Activated CD8-positive, alpha-beta memory T cell treated with anti-CD3 and anti-CD28 coated beads, Interleukin-2, amount 50 U/mL, for 1 hour (primary cell): Measurements from ENCODE around the gene CTAG2.
"Not testable (repeated sequence)": the region's sequence is repeated elsewhere in the genome, so short reads cannot be mapped to it uniquely, and the experiment has no call there.

Experiments
- DNase-seq: peaks from one replicate; pipeline ENCODE4 v3.0.0-alpha.2; 2020; ENCODE audit errors: extremely low read depth

The CTAG2 gene

DNA sequence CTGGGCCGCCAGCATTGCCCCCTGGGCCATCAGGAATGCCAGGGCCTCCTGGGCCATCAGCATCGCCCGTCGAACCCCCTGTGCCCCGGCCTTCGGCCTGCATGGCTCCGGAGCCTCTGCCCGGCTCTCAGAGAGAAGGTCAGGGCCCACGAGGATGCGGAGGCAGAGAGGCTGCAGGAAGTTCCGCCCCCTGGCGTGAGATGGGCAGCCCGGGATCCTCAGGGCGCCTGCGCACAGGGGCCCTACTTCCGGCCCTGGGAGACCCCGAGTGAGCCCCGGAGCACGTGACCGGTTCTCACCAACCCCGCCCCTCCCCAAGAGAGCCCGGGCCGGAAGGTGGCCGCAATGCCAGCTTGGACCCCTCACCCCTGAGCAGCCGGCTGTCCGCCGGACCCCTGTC lies at the start of gene CTAG2:
TSS of gene CTAG2 (minus strand) at position 167 of the 400 bp plus-strand sequence. CDS start at position 103, 64 bp downstream.
- DNase-seq: not testable (repeated sequence)

DNA sequence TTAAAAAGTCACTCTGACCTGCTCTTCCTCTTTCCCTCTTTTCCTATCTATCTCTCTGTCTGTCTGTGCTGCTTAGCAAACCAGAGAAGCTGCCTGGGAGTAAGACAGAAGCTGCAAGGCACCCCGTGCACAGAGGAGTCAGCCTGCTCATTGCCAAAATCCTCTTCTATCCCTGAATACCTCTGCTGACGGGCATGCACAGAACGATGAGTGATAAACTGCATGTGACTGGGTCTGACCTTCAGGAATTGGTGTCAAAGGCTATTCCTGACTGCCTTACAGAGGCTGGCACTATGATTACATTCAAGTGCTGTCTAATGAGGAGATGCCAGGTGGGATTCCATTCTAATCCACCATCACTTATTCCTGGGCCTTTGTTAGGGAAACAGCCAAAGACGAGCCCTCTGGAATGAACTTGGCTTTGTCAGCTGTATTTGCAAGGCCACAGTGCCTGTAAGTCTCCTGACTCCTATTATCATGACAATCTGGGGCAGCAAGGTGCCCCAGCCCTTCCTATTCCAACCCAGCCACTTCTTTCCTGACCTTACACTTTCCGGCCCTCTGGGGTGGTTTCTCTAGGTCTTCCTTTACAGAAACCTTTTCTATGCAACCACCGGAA lies 45.4 kb upstream of the CTAG2 start:
- no peak for DNase-seq

DNA sequence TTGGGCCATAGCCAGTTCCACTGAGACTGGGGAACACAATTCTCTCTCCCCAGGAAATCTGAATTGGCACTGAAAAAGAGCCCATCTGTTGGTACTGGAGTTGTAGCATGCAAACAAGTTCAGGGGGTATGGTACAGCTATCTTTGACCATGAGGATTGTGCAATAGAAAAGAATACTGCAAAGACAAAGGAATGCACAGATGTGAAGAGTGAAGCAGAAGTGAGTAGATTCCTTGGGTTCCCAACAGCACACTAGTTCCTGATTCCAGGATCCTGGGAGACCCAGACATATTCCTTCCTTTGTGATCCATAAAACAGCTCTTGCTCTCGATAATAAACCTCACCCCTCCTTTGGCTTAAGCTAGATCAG lies 43.3 kb upstream of the CTAG2 start:
- DNase-seq: no peak

DNA sequence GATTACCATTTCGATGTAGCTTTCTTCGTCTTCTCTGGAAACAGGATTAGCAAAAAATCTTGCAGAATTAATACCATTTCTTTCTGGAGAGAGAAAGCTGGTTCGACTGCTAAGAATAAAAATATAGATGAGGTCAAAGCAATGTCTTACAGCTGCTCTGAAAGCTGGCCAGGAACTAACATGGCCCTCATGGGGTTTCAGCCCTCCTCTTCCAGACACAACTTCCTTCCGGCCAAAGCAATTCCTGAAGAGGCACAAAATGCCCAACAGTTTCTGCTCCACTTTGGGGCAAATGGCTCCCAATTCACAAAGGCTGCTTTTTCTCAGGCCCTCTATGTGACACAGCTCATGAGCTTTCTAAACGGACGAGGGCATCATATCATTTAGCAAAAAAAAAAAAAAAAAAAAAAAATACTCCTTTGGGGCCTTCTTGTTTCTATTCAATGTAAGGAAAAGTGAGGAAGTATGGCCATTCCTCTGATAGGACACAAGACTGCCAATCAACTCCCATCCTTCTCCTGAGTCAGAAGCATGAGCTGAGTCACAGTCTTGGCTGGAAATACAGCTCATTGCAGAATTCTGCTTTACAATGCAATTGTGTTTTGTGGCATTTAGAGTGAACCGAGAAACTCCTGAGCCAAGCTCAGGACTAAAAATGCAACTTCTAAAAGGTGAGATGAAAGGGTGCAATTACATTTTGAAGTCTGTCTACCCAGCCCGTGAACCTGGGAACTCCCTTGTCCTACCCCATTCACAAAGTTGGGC lies 42.7 kb upstream of the CTAG2 start:
- DNase-seq: no peak

DNA sequence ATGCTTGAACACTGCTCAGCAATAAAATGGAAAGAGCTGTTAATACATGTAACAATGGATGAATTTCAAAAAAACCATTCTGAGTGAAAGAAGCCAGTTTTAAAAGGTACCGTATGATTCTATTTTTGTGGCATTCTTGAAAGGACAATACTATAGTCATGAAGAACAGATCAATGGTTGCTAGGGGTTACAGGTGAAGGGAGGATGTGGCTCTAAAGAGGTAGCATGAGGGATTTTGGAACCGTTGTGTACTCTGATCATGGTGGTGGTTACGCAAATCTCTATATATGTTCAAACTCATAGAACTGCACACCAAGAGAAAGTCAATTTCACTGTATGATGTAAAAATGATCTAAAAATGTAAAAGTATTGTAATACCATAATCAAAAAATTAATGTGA lies 40.0 kb upstream of the CTAG2 start:
- DNase-seq: no peak

DNA sequence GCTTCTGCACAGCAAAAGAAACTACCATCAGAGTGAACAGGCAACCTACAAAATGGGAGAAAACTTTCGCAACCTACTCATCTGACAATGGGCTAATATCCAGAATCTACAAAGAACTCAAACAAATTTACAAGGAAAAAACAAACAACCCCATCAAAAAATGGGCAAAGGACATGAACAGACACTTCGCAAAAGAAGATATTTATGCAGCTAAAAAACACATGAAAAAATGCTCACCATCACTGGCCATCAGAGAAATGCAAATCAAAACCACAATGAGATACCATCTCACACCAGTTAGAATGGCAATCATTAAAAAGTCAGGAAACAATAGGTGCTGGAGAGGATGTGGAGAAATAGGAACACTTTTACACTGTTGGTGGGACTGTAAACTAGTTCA lies 37.1 kb upstream of the CTAG2 start:
- DNase-seq: not testable (repeated sequence)

DNA sequence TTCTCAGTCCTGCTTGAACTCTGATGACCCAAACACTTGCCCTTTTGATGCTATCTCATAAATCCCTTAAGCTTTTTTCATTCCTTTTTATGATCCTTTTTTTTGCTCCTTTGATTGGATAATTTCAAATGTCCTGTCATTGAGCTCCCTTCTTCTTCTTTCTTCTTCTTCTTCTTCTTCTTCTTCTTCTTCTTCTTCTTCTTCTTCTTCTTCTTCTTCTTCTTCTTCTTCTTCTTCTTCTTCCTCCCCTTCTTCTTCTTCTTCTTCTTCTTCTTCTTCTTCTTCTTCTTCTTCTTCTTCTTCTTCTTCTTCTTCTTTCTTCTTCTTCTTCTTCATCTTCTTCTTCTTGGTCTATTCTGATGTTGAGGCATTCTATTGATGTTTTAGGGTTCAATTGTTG lies 18.7 kb upstream of the CTAG2 start:
- DNase-seq: not testable (repeated sequence)

DNA sequence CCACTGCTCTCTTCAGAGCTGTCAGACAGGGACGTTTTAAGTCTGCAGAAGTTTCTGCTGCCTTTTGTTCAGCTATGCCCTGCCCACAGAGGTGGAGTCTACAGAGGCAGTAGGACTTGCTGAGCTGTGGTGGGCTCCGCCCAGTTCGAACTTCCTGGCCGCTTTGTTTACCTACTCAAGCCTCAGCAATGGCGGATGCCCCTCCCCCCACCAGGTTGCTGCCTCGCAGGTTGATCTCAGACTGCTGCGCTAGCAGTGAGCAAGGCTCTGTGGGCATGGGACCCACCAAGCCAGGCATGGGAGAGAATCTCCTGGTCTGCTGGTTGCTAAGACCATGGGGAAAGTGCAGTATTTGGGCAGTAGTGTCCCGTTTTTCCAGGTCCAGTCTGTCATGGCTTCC lies 17.5 kb upstream of the CTAG2 start:
- not testable (repeated sequence) for DNase-seq

DNA sequence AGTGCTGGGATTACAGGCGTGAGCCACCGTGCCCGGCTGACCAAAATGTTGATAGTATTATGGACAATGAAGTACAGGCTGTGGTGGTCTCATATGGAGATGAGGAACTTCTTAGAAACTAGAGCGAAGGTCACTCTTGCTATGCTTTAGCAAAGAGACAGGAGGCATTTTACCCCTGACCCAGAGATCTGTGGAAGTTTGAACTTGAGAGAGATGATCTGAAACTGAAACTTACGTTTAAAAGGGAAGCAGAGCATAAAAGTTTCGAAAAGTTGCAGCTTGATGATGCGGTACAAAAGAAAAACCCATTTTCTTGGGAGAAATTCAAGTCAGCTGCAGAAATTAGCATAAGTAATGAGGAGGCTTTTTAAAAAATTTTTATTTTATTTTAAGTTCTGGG lies 8.5 kb upstream of the CTAG2 start:
- DNase-seq: no peak

DNA sequence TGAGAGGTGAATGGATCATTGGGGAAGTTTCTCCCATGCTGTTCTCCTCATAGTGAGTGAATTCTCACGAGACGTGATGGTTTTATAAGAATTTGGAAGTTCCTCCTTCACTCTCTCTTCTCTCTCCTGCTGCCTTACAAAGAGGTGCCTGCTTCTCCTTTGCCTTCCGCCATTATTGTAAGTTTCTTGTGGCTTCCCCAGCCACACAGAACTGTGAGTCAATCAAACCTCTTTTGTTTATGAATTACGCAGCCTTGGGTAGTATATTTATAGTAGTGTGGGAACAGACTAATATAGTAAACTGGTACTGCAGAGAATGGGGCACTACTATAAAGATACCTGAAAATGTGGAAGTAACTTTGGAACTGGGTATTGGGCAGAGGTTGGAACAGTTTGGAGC lies 7.8 kb upstream of the CTAG2 start:
- no peak for DNase-seq

DNA sequence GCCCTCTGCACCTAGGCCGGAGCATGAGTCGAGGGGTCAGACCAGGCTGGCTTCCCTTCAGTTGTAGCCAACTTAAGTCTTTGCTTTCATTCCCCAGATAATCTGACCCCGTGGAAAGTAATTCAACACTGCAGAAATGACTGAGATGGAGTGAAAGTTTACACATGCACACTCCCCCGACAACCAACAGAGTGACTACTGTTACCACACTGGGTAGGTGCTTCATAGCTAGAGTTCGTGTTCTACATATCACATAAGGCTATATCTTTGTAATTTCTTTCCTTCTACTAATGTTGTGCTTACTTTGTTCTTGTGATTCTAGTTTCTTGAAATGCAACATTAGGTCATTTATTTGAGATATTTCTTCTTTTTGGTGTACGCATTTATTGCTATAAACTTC lies 7.2 kb upstream of the CTAG2 start:
- DNase-seq: no peak

DNA sequence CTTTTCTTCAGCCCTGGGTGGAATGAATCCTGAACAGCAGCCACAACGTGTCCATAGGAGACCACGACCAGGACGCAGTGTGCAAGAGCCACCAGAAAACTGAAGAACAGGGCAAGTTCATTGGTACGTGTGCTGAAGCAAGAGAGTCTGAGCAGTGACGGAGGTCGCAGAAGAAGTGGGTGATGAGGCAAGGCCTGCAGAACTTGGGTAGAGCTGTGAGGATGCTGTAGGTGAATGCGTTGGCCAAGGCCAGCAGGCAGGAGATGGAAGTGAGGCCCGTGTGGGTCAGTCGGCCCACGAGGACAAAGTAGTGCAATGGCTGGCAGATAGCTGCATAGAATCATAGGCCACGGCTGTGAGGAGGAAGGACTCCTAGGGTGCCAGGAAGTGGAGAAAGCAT lies 5.6 kb upstream of the CTAG2 start:
- DNase-seq: no peak

DNA sequence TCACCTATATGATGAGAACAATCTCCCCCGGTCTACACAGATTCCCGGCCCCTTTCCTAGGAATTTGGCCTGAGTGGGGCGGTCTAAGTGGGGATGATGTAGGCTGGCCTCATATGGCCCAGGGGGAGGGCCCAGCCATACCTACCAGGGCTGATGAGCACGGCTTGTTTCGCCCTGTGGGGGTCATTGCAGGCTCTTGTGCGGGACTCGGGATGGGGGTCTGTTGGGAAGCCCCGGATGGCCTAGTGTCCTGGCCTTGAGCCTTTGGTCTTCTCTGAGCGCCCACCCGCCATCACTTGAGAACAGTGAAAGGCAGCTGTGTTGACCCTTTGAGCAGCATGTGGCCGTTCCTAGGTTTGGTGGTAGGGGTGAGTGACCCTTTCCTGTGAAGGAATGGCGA lies 4.8 kb upstream of the CTAG2 start:
- no peak for DNase-seq

DNA sequence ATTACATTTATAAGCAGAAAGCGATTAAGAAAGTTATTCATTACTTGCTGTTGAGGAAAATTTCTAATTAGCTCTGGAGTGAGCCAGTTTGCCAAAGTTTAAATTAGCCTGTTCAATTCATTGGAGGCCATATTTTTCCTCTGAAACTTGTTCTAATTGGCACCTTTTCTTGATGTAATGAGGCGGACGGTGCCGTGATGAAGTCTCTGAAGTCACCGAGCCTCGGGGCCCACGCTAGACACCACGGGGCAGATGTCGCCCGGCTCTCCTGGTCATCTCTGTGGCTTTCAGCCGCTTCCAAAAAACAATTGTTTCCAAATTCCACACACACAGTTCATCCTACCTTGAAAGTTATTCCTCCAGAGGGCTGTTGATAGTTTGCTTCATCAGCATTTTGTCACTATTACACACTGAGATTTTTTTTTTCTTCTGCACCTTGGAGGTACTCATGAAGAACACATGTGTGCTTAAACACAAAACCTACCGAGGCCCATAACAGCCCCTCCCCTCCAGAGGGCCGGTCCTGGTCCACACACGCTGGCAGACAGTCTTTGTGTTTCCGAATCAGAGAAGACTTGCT lies 3.9 kb upstream of the CTAG2 start:
- DNase-seq: no peak

DNA sequence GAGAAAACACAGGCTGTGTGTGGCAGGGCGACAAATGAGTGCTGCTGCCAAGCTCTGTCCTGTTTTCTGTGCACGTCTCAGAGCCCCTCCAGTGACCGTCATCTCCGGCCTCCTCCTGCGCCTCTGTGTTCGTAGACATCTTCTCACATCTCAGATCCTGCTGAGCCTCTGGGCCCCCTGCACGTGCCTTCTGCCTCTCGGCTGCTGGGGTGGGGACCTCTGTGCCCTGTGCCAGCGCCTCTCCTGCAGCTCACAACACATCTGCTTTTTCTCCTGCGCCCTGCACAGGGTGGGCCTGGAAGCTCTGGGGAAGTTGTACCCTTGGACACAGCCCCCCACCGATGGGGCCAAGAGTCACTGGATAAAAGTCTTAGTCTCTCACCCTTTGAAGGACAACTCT lies 2.4 kb upstream of the CTAG2 start:
- DNase-seq: no peak

DNA sequence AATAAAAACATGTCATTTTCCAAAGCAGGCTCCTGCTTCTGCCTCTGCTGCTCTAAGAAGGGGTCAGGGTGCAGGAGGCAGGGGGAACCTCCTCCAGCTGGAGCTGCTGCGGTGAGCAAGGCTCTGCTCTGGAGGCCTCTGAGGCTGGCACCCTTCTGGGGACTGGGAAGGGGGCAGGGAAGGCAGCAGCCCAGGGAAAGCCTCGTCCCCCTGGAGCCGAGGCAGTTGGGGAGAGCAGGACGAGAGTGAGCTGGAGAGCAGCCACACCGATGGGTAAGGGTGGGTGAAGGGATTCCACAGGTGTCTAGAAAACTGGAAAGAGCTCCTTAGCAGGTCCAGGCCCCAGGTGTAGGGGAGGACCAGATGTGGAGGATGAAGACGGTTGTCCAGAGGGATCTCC lies 2.0 kb upstream of the CTAG2 start:
- DNase-seq: no peak

DNA sequence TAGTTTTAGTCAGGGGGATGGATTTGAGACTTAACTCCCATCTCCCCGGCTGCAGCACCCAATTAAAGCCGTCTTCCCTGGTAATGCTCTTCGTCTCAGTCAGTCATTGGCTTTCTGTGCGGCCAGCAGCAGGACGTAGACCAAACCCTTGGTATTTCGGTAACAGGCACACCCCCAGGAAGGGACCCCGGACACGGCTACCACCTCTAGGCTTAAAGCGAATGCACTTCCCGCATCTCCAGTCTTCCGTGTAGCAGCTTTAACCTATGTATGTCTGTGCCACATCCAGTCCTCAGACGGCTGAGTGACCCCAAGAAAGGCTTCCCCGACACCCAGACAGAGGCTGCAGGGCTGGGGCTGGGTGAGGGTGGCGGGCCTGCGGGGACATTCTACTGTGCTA lies 1.5 kb upstream of the CTAG2 start:
- no peak for DNase-seq

DNA sequence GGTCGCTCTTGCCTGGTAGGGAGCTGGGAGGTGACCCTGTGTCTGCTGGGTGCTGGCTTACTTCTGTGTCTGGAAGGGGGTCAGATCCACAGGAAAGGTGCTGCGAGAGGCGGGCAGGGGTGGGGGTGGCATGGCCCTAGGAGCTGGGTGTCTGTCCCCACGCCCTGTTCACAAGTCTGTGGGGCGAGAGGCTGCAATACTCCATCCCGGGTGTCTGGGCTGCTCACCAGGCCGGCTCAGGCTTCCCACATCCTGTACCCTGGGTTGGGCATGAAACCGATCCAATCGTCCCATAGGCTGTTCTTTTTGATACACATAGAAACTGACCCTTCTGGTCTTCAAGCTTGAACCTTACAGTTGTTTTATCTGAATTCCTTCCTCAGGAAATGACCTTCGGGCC lies 993 bp upstream of the CTAG2 start:
- no peak for DNase-seq

DNA sequence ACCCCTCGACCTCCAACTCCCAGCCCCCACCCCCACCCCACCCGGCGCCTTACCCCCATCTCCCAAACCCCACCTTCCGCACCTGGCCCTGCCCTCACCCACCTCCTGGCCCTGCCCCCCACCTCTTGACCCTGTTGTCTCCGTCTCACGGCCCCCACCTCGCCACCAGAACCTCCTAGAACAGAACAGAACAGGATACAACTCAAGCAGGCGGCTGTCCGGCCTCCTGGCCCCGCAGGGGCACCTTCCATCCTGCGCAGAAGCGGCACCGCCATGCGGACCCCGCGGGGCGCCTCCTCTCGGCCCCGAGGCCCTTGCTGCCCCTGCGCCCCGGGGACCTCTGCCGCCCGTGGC lies 354 bp downstream of the CTAG2 start:
- no peak for DNase-seq

DNA sequence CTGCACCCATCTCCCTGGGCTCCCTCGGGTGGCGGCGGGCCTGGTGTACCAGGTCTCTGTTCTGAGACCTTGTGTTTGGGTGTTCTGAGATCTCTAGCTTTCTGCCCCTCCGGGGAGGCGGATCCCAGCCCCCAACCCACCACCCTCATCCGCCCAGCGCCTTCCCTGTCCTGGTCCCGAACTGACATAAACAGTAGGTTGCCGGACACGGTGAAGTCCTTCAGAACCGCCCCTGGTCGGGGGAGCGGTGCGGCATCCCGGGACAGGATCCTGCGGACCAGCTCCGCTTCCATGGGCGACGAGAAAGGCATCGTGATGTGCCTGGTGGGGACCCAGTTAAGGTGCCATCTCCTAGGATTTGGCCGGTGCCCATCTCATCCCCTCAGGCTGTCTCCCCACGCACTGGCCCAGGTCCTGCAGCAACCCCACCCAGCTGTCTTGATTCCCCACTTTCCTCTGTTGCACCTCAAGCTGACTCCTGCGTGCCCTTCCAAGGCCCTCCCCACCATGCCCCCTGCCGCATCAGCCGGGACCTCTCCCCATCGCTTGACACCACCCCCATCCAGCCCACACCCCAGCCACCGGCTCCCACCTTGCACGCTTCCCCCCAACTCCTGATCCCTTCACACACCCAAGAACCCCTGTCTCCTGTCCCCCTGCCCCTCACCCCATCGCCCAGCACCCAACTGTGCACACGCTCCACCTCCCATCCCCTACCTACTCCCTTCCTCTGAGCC lies 900 bp downstream of the CTAG2 start:
- DNase-seq: no peak

DNA sequence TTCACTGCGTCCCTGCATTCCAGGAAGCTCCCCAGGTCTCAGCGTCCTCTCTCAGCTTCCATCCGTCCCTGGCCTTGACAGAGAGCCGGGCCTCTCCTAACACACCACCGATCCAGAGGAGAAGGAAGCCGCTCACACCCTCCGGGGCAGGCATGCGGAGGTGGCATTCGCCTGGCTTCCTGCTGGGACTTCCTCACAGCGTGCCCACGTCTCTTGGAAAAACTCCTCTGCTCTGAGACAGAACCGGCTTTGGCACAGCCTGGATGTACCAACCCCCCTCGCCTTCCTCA lies 3.2 kb downstream of the CTAG2 start:
- no peak for DNase-seq

DNA sequence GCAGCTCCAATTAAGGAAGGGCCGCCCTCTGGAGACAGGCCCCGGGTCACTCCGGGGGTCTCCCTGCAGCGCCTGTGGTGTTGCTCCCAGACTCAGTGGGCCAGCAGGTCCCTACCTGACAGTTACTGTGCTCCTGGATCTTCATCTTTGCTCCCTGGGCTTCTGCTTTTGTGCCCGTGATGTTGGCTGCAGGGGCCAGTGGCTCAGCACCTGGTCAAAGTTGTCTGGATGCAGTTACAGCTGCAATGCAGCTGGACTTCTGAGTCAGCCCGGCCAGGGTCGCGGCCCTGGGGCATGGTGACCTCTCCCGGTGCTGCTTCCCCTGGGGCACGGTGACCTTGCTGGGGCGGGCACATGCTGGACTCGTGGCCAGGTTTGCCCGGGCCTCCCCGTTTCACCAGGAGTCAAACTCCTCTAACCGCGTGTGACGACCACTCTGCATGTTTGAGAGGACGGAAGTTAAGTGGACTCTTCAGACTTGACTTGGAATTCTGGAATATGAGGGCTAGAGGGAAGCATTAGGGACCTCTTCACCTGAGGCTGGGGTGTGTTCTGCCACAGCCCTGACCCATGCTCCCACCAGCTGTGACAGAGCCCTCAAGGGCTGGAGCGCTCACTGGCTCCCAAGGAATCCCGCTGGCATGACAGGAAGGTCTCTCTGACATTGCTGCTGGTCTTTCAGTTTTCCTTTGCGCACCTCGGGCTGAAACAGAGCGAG lies 3.7 kb downstream of the CTAG2 start:
- no peak for DNase-seq
